T follicular helper cell (primary cell): Measurements from ENCODE around the gene OR5AP2.
"Not testable (repeated sequence)": the region's sequence is repeated elsewhere in the genome, so short reads cannot be mapped to it uniquely, and the experiment has no call there.

Experiments
- DNase-seq: peaks from one replicate; pipeline ENCODE4 v3.0.0-alpha.2; 2020; ENCODE audit warnings: low read depth
- total RNA-seq, 2 experiments: gene quantifications; one replicate each; lab custom pipeline; 2026; lab: John Stamatoyannopoulos, UW

Gene OR5AP2
- total RNA-seq: 0 reads per million in 2 experiments

DNA sequence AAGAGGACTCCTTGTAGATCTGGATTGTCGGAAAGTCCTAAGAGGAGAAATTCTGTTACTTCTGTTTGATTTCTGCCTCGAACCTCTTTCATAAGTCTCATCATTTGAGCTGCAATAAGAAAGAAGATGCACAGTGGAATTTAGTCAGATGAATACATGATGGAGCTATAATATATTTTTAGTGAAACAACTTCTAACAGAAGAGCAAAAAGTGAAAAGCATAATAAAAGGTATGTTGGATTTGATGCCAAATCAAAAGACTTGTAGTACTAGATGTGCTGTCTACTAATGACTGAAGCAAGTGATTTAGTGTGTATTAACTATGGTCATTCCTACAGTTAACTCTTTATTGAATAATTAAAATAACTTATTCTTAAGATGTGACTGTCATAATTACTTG is at the start of gene OR5AP2:
TSS of gene OR5AP2 (minus strand) at position 101 of the 400 bp plus-strand sequence. CDS start at position 101, 0 bp downstream.
- DNase-seq: no peak

DNA sequence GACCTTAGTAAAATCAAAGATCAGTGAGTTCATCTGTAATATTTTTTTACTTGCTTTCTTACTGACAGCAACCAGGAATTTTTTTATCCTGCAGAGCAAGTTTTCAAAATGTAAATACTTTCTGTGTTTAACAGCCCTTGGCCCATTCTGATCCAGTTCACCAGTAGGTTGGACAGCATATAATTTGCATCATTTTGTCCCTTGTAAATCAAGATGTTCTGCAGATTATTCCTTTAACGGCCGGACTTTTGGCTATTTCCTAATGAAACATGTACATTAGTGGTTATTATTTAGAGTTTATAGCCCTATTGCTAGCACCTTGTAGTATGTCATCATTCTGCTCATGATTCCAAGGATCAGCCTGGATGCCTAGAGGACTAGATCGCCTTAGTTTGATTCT is 48.9 kb upstream of the OR5AP2 start:
- not testable (repeated sequence) for DNase-seq

DNA sequence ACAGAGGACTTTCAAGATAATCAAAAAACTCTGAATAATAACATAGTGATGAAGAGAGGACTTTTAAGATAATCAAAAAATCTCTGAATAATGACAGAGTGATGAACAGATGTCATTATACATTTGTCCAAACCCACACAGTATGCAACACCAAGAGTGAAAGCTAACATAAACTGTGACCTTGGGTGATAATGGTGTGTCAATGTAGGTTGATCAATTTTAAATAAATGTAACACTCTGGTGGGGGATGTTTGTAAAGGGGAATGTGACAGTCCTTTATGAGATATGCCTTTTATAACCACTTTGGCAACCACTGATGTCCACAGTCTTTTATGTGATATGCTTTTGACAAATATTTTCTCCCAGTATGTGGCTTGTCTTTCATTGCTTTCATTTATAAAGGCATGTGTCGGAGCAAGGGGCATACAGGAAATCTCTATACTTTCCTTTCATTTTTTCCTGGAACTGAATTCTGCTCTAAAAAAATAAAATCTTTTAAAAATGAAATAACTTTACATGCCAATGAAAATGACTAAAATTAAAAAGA is 46.4 kb upstream of the OR5AP2 start:
- DNase-seq: no peak

DNA sequence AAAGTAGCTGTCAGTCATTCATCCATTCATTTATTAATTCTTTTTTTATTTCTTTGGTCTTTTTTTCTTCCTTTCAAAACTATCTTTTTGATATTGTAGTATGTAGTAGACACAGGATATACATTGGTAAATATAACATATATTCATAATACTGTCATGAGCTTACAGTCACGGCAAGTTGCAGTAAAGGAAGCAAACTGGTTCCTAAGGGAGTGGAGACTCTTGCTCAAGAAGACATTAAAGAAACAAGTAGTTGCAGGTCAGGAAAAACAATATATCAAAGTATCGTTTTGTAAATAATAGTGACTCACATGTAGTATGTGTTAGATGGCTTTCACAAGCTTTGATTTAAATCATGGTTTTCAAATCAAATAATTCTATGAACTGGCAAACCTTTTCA is 28.7 kb upstream of the OR5AP2 start:
- DNase-seq: no peak

DNA sequence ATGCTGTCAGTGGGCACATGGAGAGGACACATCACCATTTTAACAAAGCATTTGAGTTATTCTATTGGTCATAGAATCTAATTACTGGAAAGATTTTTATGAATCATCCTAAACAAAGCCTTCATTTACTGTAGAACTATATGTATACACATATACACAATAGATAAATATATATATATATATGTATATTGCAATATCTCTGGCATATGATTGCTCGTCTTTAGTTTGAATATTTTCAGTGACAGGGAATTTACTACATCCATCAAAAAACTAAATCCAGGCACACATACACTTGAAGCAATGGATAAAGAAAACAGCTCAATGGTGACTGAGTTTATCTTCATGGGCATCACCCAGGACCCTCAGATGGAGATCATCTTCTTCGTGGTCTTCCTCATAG is 21.1 kb upstream of the OR5AP2 start, which contains the start of gene OR5AR1:
TSS of gene OR5AR1 (plus strand) at position 301 of the 400 bp plus-strand sequence. CDS start at position 301, 0 bp downstream.
- DNase-seq: no peak

DNA sequence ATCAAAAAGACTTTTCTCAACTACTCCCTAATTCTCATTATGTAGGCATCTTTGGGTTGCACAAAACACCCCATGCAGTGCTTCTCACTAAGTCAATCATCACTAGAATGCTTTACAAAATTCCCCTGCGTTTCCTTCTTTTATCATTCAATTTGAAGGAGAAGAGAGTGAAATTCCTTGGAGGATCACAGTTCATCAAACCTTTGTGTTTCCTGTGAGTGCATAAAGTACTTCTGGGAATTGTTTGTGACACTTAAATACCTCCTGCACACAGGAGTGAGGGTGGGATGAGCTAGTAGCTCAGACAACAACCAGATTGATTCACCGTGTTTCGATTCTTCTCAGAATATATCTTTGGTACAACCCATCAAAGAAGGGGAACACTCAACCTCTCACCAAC is 17.5 kb upstream of the OR5AP2 start:
- no peak for DNase-seq

DNA sequence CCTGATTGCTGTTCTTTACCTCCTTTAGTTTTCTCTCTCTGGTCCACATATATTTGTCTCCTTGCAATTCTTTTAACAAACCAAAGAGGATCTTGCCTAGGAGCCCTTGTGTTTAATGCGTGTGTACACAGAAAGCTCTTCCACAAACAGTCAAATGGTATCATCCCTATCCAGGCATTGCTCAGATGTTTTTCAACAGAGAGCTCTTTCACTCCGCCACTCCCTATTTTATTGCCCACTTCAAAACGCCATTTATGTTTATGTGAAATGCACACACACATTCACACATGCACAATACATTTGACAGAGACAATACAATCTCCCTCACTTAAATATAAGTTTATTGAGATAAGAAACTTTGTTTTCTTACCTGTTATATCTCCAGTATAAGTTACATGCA is 4.7 kb downstream of the OR5AP2 start:
- no peak for DNase-seq

DNA sequence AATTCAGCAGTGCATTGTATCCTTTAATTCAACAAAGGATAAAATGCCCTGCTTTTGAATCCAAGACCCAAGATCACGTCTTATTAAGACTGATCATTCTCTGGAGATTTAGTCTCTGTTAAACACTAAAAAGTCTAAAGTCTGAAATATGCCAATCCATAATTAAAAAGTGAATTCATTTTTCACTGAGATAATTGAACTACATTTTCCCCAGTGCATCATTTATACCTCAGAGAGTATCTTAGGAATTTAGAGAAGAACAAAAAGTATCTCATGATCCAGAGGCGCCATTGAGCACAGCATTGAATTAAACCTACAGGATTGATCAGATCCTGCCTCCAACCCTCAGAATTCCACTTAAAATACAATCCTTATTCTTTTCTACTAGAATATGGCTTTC is 5.4 kb downstream of the OR5AP2 start:
- no peak for DNase-seq

DNA sequence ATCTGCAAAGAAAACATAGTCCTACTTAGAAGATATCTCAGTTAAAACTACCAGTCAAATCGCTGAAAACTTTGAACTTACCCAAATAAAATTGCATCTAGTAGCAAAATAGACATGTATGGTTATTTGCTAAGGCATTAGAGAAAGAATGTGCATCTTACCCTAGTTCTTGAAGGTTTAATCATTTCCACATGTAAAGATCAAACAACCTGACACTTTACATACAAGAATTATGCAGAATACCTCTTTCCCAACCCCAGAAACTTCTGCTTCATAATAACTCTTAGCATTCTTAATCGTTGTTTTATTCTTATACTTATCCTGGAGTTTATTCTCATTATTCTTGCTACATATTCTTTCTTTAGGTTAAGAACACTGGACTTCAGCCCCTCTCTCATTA is 9.9 kb downstream of the OR5AP2 start:
- DNase-seq: no peak

DNA sequence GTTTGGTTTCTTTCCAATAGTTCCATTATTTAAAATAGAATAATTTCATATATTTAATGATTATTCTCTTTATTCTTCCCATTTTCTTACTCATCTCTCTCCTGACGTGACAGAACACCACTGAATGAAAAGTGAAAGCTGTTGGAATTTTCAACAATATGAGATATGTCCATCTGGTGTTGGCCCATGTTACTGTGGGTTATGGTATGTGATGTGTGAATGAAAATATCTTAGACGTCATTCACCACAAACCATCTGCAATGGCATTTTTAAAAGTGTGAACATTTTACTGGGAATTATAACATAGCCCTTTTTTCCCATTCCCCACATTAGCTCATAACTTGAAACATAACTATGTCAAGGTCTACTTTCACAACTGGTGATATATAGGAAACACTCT is 16.3 kb downstream of the OR5AP2 start:
- no peak for DNase-seq

DNA sequence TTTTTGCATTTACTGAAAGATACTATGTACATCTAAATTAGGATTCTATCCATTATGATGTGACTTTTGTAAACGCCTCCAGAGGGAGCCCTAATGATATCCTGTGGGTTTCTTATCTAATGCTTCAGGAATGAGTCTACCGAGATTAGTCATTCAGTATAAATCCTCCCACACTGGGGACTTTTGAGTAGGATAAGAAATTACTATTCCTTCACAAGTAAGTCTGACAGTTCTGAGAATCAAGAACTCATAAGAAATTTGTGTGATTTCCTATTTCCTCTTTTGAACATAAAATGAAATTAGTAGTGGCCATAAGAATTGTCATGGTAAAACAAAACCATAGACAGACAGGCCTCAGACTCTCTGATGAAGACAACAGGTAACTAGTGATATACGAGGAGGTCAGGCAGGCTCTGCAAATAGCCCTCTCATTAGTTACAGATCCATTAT is 17.6 kb downstream of the OR5AP2 start:
- no peak for DNase-seq

DNA sequence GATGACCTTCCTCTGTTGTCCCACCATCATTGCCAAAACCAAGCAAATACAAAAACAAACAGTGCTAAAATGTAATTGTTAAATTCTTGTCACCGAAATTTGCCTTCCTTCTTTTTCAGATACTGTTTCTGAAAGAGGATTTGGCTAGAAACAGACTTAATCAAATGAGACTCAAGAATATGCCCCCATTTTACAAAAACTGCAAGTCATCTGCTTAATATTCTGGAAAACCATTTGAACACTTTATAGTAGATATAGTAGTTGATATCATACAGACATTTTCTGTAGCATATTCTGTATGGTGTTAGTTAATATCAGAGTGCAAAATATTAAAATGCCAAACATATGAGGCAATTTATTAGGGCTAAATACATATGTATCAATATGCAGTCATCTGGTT is 31.1 kb downstream of the OR5AP2 start:
- DNase-seq: no peak

DNA sequence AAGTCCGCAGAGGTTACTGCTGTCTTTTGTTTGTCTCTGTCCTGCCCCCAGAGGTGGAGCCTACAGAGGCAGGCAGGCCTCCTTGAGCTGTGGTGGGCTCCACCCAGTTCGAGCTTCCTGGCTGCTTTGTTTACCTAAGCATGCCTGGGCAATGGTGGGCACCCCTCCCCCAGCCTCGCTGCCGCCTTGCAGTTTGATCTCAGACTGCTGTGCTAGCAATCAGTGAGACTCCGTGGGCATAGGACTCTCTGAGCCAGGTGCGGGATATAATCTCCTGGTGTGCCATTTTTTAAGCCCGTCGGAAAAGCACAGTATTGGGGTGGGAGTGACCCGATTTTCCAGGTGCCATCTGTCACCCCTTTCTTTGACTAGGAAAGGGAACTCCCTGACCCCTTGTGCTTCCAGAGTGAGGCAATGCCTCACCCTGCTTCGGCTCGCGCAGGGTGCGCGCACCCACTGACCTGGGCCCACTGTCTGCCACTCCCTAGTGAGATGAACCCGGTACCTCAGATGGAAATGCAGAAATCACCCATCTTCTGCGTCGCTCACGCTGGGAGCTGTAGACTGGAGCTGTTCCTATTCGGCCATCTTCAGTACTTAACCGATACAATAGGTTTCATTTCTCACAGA is 50.0 kb downstream of the OR5AP2 start:
- DNase-seq: not testable (repeated sequence)
